Measurements from ENCODE around the gene PROSER2. TPM values are rescaled to one million over a fixed set of nuclear protein-coding genes. Genes with fewer than 3 reads are reported as not detected.
A peak's percentile ranks its signal among the peaks of the same experiment; 100 is the strongest.

PROSER2 gene
- total RNA-seq, 6 experiments from 2014 or later, result 0.74 to 2.9 (median 1.5) TPM

GRCh38 chr10:11869219-11869618 is 46.1 kb downstream of the PROSER2 start:
- no peak for TF ChIP-seq CTCF (IDR thresholded peaks at IDR 0.05)
- H3K36me3 Mint-ChIP-seq (ENCODE audit: low read depth), result no peaks in the 10 kb centered on the region
- peaks cover 14% of the 10 kb centered on the region for H3K27me3 Mint-ChIP-seq (ENCODE audit: insufficient read depth)
- no peak overlapping the region for H3K27ac Mint-ChIP-seq
- peaks cover 28% of the 10 kb centered on the region for H3K4me1 Mint-ChIP-seq (ENCODE audit: low read depth)
- H3K9me3 Mint-ChIP-seq, result no peaks in the 10 kb centered on the region
- no peak for DNase-seq
- H3K4me3 Mint-ChIP-seq, result no peak overlapping the region

GRCh38 chr10:11869743-11870460 is 46.7 kb downstream of the PROSER2 start:
- no peak overlapping the region; the same call in 1 of the 2 replicates for H3K4me3 Mint-ChIP-seq
- H3K27me3 Mint-ChIP-seq (ENCODE audit: insufficient read depth), result peaks cover 14% of the 10 kb centered on the region
- no peaks in the 10 kb centered on the region for H3K9me3 Mint-ChIP-seq
- DNase-seq, result no peak
- no peak overlapping the region for H3K27ac Mint-ChIP-seq
- H3K4me1 Mint-ChIP-seq (ENCODE audit: low read depth), result peaks cover 31% of the 10 kb centered on the region
- H3K36me3 Mint-ChIP-seq (ENCODE audit: low read depth), result no peaks in the 10 kb centered on the region
- TF ChIP-seq CTCF (IDR thresholded peaks at IDR 0.05), result no peak

- no peaks in the 10 kb centered on the region for H3K36me3 Mint-ChIP-seq (ENCODE audit: low read depth)
- DNase-seq, result no peak
- peaks cover 36% of the 10 kb centered on the region for H3K4me1 Mint-ChIP-seq (ENCODE audit: low read depth)
- no peaks in the 10 kb centered on the region for H3K9me3 Mint-ChIP-seq
- no peak overlapping the region for H3K27ac Mint-ChIP-seq
- H3K27me3 Mint-ChIP-seq (ENCODE audit: insufficient read depth), result peaks cover 11% of the 10 kb centered on the region
- TF ChIP-seq CTCF (IDR thresholded peaks at IDR 0.05), result no peak
- H3K4me3 Mint-ChIP-seq, result peak overlapping the region; percentile 32; the same call in 1 of the 2 replicates
These were observed 47.3 kb downstream of the PROSER2 start for GRCh38 chr10:11870461-11870780.

- Mint-ChIP-seq H3K27me3 (ENCODE audit: insufficient read depth) (peaks cover 8% of the 10 kb centered on the region), H3K4me3 (peak overlapping the region; percentile 32; the same call in 1 of the 2 replicates), H3K4me1 (ENCODE audit: low read depth) (peaks cover 37% of the 10 kb centered on the region), H3K9me3 (no peaks in the 10 kb centered on the region), H3K27ac (no peak overlapping the region), H3K36me3 (ENCODE audit: low read depth) (no peaks in the 10 kb centered on the region)
- no peak for DNase-seq
- TF ChIP-seq CTCF (IDR thresholded peaks at IDR 0.05), result no peak
These were observed 47.8 kb downstream of the PROSER2 start for GRCh38 chr10:11870900-11871400.

GRCh38 chr10:11871466-11871865 is 48.3 kb downstream of the PROSER2 start:
- no peak for DNase-seq
- Mint-ChIP-seq H3K27me3 (ENCODE audit: insufficient read depth) (peaks cover 3% of the 10 kb centered on the region), H3K36me3 (ENCODE audit: low read depth) (no peaks in the 10 kb centered on the region), H3K27ac (no peak overlapping the region), H3K4me3 (no peak overlapping the region), H3K4me1 (ENCODE audit: low read depth) (peaks cover 37% of the 10 kb centered on the region), H3K9me3 (no peaks in the 10 kb centered on the region)
- TF ChIP-seq CTCF (IDR thresholded peaks at IDR 0.05), result no peak
